HG02678 (cell line): Measurements from ENCODE around the gene TRABD2A.
A peak's percentile ranks its signal among the peaks of the same experiment; 100 is the strongest.
"Not testable (repeated sequence)": the region's sequence is repeated elsewhere in the genome, so short reads cannot be mapped to it uniquely, and the experiment has no call there.

Experiments
- ATAC-seq: cut with Tn5 transposase; IDR thresholded peaks from one replicate; pipeline ENCODE4 v1.9.1; 2021; ENCODE audit warnings: mild to moderate bottlenecking, moderate library complexity; ENCODE audit not compliant: unreplicated experiment

TRABD2A gene

DNA sequence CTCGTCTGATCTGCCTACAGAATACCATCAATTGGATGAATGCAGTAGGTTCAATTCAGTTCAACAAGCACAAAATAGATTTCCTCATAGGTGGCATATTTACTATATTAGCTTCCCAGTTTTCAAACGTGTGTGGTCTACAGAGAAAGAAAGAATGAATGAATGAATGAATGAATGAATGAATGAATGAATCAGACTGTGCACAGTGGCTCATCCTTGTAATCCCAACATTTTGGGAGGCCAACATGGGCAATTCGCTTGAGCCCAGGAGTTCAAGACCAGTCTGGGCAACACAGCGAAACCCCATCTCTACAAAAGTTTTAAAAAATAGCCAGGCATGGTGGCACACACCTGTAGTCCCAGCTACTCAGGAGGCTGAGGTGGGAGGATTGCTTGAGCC is 94.9 kb downstream of the TRABD2A start:
- no peak for ATAC-seq

DNA sequence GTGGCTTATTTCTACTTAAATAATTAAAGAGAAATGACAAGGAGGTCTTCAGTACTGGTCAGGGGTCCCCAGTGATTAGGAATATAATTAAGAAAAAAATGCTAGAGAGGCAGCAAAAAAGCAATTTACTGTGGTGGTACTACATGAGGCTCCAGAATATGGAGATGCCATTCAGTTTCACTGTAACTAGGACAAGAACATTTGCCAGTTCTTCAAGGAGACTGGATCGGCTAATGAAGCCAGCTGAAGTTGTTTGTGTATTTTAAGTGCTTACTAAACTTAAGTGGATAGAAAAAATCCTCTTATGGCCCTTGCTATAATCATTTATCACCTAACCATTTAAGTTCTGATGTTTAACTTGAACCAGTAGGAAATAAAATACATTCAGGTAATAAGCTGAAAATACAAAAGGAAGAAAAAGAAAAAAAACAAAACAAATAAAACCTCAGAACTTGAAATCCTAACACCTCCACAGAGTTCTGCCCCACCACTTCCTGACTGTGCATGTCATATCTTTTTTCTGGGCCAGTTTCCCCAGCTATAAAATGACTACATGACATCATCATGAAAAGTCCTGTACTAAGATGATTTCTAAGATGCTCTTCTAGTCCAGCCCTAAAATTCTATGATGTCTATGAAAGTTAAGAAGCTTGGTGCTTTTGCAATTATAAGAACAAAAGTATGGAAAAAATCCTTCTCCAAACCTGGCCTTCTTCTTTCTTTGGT is 98.0 kb downstream of the TRABD2A start:
- ATAC-seq, result no peak

DNA sequence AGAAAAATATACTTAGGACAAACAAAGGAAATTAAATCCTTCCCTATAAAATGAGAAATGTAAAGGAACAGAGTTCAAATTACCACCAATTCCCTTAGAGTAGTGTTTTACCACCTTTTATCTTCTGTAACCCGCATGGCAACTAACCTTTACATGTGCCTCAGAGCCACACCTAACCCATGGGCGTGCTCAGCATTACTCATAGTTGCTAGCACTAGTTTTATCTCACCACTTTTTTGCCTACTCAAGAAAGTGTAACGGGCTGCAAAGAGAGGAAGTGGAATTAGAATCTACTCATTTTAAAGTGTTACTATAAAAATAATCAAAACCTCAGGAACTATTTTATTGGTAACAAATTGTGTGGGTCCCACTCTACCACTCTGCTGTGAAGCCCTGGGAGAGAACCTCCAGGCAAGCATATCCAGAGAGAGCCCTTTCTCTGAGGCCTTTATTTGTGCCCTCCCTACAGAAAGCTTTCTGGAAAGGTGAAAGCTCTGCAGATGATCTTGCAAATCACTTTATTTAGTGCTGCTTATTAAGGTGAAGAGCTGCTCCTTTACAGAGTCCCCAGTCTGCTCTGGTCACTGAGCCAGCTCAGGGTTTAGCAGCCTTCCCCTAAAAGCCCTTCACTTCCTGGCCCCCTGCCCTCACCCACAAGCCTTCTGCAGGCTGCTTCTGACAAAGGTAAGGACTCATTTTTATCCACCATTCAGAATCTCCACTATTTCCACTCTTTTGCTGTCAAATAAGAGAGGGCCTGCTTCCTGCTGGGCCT is 98.8 kb downstream of the TRABD2A start:
- peak; percentile 65 for ATAC-seq

DNA sequence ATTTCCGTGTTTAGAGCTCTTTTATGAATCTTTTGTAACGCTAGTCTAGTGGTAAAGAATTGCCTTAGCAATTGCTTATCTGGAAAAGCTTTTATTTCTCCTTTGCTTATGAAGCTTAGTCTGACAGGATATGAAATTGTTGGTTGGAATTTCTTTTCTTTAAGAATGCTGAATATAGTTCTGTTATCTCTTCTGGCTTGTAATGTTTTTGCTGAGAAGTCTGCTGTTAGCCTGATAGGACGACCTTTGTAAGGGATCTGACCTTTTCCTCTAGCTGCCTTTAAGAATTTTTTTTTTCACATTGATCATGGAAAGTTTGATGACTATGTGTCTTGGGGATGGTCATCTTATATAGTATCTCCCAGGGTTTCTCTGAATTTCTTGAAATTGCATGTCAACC is 101.1 kb downstream of the TRABD2A start:
- no peak for ATAC-seq

DNA sequence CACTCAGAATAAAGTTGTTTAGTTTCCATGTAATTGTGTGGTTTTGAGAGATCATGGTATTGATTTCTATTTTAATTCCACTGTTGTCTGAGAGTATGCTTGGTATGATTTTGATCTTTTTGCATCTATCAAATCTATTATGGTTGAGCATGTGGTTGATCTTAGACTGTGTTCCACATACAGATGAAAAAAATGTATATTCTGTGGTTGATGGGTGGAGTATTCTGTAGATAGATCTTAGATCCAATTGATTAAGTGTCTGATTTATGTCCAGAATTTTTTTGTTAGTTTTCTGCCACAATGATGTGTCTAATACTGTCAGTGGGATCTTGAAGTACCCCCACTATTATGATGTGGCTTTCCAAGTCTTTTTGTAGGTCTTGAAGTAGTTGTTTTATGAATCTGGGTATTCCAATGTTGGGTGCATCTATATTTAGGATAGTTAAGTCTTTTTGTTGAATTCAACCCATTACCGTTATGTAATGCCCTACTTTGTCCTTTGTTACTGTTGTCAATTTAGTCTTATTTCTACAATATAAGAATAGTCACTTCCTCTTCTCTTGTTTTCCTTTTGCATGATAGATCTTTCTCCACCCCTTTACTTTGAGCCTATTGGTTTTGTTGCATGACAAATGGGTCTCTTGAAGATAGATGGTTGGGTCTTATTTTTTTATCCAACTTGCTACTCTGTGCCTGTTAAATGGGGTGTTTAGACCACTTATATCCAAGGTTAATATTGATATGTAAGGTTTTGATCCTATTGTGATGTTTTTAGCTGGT is 101.8 kb downstream of the TRABD2A start:
- no peak for ATAC-seq

DNA sequence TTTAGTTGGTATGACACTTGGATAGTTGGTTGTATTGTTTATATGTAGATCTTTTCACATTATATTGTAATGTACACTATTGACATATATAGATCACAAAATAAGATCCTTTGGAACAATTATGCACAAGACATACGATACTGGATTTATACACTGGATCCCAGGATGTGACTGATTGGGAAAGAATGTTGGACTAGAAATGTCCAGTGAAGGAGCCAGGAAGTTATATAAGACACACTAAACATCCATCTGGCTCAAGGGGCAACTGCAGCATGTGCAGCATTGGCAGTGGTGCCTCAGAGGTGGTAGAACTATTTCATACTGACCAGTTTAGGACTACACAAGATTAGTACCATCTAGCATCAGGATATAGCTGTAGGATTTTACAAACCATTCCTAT is 104.9 kb downstream of the TRABD2A start:
- ATAC-seq, result no peak

DNA sequence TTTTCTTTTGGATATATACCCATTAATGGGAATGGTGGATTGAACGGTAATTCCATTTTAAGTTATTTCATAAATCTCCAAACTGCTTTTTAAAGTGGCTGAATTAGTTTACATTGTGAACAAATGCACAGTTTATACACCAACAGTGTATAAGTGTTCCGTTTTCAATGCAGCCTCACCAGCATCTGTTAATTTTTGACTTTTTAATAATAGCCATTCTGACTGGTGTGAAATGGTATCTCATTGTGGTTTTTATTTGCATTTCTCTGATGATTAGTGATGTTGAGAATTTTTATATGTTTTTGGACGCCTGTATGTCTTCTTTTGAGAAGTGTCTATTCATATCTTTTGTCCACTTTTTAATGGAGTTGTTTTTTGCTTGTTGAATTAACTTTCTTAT is 107.3 kb downstream of the TRABD2A start:
- ATAC-seq, result not testable (repeated sequence)
